Spleen (tissue), 7 donors: ENCODE data around the gene CCNY.

Experiments used
- POLR2A ChIP-seq, 3 donors: fragments of 450-650 bp; IDR thresholded peaks; one replicate each; pipeline ENCODE4 v1.5.1; 2017; ENCODE audit warnings: antibody characterized with exemption in 3 of 3, mild to moderate bottlenecking in 1 of 3
- TF ChIP-seq, protein P1 (sequence below), 11 experiments: fragments of 200-600 bp in 7 of 11; fragments of 450-650 bp in 4 of 11; sonication (generic) in 4 of 11; IDR thresholded peaks in 8 of 11; conservative IDR thresholded peaks in 3 of 11; 1 replicate in 7 of 11; 2 replicates in 4 of 11; pipeline versions ENCODE4 v1.4.0 to v1.8.0; 2016 to 2021; ENCODE audit warnings: antibody characterized with exemption in 11 of 11, inconsistent platforms in 4 of 11, mild to moderate bottlenecking in 1 of 11
- donor health status: DM: no; HTN: no; CAD: no; lungs with moderate emphysema.
- donor health status: DM: no; HTN: no; CAD: no.
- donor health status: DM: no; HTN: no; CAD: no.

DNA sequence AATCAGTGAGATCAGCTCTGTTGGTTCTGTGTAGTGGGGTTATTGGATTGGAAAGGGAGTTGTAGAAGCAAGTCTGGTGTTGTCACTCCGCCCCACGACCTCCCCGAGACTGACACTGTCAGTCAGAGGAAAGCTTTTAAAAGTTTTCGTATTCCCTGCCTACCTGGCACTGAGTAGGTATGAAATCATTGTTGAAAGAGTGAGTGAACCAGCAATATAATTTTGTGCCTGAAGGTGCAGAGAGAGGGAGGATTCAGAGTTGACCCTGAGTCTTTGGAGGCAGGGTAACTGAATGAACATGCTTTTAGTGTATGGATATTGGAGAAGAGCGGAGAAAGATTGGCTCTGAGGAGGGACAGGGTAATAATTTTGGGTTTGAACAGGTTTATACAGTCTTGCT lies 27.3 kb downstream of the CCNY start:
- TF ChIP-seq, protein P1, sequence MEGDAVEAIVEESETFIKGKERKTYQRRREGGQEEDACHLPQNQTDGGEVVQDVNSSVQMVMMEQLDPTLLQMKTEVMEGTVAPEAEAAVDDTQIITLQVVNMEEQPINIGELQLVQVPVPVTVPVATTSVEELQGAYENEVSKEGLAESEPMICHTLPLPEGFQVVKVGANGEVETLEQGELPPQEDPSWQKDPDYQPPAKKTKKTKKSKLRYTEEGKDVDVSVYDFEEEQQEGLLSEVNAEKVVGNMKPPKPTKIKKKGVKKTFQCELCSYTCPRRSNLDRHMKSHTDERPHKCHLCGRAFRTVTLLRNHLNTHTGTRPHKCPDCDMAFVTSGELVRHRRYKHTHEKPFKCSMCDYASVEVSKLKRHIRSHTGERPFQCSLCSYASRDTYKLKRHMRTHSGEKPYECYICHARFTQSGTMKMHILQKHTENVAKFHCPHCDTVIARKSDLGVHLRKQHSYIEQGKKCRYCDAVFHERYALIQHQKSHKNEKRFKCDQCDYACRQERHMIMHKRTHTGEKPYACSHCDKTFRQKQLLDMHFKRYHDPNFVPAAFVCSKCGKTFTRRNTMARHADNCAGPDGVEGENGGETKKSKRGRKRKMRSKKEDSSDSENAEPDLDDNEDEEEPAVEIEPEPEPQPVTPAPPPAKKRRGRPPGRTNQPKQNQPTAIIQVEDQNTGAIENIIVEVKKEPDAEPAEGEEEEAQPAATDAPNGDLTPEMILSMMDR (IDR thresholded peaks at IDR 0.05 in 8 of 11, conservative IDR thresholded peaks at IDR 0.05 in 3 of 11) = no peak
- TF ChIP-seq POLR2A (IDR thresholded peaks at IDR 0.05) = no peak
